ENCODE data around the gene F12. TPM values are rescaled to one million over a fixed set of nuclear protein-coding genes. Genes with fewer than 3 reads are reported as not detected.

F12 gene
- total RNA-seq, 2 donors from 2014 or later: 0.27 to 0.39 TPM

DNA sequence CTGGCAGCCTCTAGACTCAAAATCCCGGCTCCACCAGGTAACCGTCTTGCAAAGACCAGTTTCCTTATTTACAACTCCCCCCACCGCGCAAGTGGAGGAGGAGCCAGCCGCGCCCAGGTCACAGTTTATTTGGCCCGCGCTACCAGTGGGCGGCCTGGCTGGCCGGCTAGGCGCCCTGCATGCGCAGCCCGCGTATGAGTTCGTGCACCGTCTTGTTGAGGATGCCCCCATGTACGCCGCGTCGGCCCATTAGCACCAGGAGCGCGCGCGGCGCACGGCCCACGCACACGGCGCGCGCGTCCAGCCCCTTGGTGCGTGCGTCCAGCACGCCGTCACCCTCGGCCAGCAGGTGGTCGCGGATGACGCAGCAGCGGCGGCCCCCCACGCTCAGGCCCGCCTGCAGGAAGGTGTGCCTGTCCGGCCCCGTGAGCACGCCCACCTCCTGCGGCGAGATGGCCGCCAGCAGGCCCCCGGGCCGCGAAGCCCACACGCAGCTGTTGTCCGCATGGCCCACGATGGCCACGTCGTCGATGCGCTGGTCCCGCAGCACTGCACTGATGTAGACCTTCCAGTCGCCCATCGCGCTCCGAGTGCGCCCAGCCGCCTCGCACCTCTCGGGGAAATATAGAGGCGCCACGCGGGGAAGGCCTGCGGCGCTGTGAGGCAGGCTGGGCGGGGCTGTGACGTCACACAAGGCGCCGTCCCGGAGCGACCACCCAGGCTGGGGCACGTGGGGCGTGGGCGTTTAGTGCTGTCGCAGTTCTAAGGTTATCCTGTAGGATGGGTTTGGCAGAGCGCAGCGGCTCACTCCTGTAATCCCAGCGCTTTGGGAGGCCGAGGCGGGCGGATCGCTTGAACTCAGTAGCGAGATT lies 9.1 kb downstream of the F12 start, which contains the start of gene PFN3:
Gene PFN3 (minus strand): TSS at position 665 of the 872 bp plus-strand sequence. CDS start 85 bp downstream, at position 580.
- ATAC-seq (no peak), DNase-seq (peak; percentile 45)
- intact Hi-C loops (cut with DNase I): loop anchor here in 1 of 2 donors (10.0 kb wide), 1 partner anchor 665 kb away; no protein-coding TSS in a partner anchor

GRCh38 chr5:177397875-177398390 lies 11.4 kb downstream of the F12 start:
- DNase-seq: no peak
- intact Hi-C loops (cut with DNase I): loop anchor here in 1 of 2 donors (10.0 kb wide), 1 partner anchor 667 kb away; no protein-coding TSS in a partner anchor
- ATAC-seq: no peak

DNA sequence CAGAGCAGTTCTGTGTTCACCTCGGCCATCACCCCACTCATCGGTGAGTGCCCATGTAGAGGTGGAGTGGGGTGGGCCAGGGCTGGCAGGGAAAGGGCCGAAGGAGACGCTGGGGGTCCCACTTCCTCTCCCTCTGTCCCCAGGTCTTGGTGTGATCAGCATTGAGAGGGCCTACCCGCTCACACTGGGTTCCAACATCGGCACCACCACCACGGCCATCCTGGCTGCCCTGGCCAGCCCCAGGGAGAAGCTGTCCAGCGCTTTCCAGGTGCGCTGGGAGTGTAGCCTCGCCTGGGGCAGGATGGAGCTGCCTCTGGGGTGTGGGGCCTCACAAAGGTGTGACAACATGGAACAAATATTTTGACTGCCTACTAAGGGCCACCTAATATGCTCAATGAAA lies 12.6 kb downstream of the F12 start:
- intact Hi-C loops (cut with DNase I): loop anchor here in 1 of 2 donors (10.0 kb wide), 1 partner anchor 668 kb away; no protein-coding TSS in a partner anchor
- DNase-seq (no peak), ATAC-seq (no peak)

DNA sequence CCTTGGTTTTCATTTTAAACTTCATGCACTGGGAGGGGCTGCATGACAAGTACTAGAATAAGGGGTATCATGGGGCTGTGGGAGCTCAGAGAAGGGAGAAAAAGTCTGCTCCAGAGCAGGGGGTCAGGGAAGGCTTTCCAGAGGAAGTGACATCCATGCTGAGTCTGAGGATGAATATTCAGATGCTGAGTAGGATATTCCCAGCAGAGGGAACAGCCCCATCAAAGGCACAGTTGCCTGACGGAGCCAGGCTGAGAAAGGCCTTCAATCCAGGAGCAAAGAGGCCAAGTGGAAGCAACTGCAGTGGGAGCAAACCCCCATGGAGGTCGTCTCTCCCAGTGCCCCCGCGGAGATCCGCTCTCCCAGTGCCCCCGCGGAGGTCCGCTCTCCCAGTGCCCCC lies 13.3 kb downstream of the F12 start:
- DNase-seq (no peak), ATAC-seq (no peak)
- intact Hi-C loops (cut with DNase I): loop anchor here in 1 of 2 donors (10.0 kb wide), 1 partner anchor 669 kb away; no protein-coding TSS in a partner anchor

DNA sequence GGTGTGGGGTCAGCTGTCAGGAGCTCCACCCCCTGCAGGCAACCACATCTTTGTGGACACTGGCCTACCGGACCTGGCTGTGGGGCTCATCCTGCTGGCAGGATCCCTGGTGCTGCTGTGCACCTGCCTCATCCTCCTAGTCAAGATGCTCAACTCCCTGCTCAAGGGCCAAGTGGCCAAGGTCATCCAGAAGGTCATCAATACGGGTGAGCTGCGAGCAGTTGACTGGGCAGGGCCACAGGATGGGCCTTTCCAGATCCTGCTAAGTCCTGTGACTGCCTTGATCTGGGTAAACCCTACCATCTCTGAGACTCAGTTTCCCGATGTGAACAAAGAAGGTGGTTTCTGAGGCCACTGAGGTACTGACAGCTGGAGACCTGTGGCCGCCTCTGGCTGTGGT lies 15.4 kb downstream of the F12 start:
- no peak for ATAC-seq
- DNase-seq: no peak
- intact Hi-C loops (cut with DNase I): loop anchor here (5.0 to 10.0 kb wide), 2 partner anchors 58 to 671 kb away; no protein-coding TSS in a partner anchor

DNA sequence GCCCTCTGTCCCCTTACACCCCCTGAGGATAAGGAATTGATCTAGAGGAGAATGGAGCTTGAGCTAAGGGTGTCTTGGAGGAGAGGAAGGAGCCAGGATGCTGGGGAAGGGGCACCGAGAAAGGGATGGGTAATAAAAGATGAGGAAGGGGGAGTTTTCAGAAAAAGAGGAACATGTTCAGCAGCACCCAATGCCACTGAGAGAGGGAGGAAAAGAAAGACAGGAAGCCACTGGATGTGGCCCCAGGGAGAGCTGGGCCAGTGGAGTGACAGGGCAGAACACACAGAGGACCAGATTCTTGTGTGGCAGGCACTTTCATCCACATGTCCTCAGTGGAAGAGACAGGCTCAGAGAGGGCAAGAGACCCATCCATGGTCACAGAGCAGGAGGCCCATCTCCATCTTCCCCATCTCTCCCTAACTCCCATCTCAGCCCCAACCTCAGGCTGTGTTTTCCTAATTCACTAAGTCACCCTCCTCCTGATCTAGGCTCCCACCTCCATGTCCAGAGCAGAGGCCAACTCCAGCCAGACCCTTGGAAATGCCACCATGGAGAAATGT lies 16.1 kb downstream of the F12 start:
- intact Hi-C loops (cut with DNase I): loop anchor here (5.0 to 10.0 kb wide), 2 partner anchors 59 to 672 kb away; no protein-coding TSS in a partner anchor
- DNase-seq (no peak), ATAC-seq (no peak)

DNA sequence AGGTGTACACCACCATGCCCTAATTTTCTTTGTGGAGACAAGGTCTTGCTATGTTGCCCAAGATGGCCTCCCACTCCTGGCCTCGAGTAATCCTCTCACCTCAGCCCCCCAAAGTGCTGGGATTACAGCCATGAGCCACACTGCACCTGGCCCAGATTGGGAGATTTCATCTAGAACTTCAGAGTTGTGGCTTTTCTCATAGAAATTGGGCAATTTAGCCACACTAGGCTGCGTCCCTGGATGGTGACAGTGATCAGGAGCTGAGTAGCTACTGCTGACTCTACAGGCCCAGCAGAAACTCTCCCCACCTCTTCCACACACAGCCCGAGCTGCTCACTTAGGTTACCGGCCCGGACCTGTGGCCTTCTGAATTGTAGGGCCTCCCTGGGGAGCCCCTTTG lies 16.6 kb downstream of the F12 start:
- no peak for ATAC-seq
- DNase-seq: no peak
- intact Hi-C loops (cut with DNase I): loop anchor here (5.0 to 10.0 kb wide), 2 partner anchors 60 to 672 kb away; no protein-coding TSS in a partner anchor

GRCh38 chr5:177390363-177391300 lies 18.7 kb downstream of the F12 start:
- intact Hi-C loops (cut with DNase I): loop anchor here (1.0 to 10.0 kb wide), 4 partner anchors 62 to 674 kb away; no protein-coding TSS in a partner anchor
- ATAC-seq: peak; percentile 85 to 88

GRCh38 chr5:177389241-177390169 lies 19.9 kb downstream of the F12 start:
- no peak for DNase-seq
- ATAC-seq: peak in 1 of 2 donors; percentile 46
- intact Hi-C loops (cut with DNase I): loop anchor here (1.0 to 10.0 kb wide), 5 partner anchors 63 to 675 kb away; no protein-coding TSS in a partner anchor

More at GRCh38 chr5:177390363-177391300, 18.7 kb downstream of the F12 start:
- peak; percentile 78 for DNase-seq

DNA sequence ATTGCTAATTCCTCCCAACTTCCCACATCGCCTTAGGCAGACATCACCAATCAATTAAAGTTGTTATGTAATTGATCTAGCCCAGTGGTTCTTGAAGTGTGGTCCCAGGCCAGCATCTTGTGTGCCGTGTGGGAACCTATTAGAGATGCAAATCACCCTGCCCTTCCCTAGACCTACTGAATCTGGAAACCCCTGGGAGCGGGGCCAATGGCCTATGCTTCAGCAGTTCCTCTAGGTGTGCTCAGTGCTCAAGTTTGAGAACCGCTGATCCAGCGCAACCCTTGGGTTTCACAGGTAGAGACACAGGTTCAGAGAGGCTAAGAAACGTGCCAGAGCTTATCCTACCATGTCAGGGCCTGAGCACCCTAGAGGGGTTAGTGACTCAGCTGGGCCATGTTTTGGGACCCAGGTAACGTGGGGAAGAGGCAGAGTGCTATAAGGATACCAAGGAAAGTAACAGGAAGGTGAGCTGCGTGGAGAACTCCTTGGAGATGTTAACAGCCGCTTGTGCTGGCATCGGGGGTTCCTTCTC lies 20.8 kb downstream of the F12 start:
- DNase-seq: no peak

GRCh38 chr5:177387405-177387804 lies 22.0 kb downstream of the F12 start:
- intact Hi-C loops (cut with DNase I): loop anchor here in 1 of 2 donors (5.0 kb wide), 1 partner anchor 115 kb away; no protein-coding TSS in a partner anchor
- DNase-seq (no peak), ATAC-seq (no peak)

More for the DNA sequence above, 20.8 kb downstream of the F12 start:
- ATAC-seq: no peak
- intact Hi-C loops (cut with DNase I): loop anchor here in 1 of 2 donors (5.0 kb wide), 1 partner anchor 114 kb away; no protein-coding TSS in a partner anchor

- intact Hi-C loops (cut with DNase I): loop anchor here in 1 of 2 donors (5.0 kb wide), 1 partner anchor 116 kb away; no protein-coding TSS in a partner anchor
- DNase-seq (no peak), ATAC-seq (no peak)
These were observed 22.8 kb downstream of the F12 start for GRCh38 chr5:177386542-177386941.

DNA sequence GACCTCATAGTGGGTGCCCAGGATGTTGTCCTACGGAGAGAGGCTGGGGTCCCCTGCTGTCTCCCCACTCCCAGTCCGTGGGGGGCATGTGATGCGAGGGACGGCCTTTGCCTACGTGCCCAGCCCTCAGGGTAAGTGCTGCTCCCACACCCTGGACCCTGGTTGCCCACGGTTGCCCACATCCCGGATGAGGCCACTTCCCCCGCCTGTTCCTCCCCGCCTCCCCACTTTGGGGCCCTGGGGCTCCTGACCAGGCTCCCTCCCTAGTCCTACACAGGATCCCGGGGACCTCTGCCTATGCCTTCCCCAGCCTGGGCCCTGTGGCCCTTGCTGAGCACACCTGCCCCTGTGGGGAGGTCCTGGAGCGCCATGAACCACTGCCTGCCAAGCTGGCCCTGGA lies 23.6 kb downstream of the F12 start:
- no peak for DNase-seq
- intact Hi-C loops (cut with DNase I): loop anchor here in 1 of 2 donors (5.0 kb wide), 1 partner anchor 117 kb away; no protein-coding TSS in a partner anchor
- no peak for ATAC-seq

- DNase-seq (no peak), ATAC-seq (no peak)
- intact Hi-C loops (cut with DNase I): loop anchor here in 1 of 2 donors (5.0 kb wide), 1 partner anchor 67 kb away; no protein-coding TSS in a partner anchor
These were observed 25.2 kb downstream of the F12 start, which contains the start of gene SLC34A1 for GRCh38 chr5:177384134-177384533. Gene SLC34A1, plus strand, starts transcription at chr5:177384434. Its CDS starts 1,308 bp downstream, at chr5:177385742.

- ATAC-seq (no peak), DNase-seq (no peak)
- intact Hi-C loops (cut with DNase I): loop anchor here in 1 of 2 donors (5.0 kb wide), 1 partner anchor 66 kb away; no protein-coding TSS in a partner anchor
These were observed 26.2 kb downstream of the F12 start for GRCh38 chr5:177383181-177383580.

DNA sequence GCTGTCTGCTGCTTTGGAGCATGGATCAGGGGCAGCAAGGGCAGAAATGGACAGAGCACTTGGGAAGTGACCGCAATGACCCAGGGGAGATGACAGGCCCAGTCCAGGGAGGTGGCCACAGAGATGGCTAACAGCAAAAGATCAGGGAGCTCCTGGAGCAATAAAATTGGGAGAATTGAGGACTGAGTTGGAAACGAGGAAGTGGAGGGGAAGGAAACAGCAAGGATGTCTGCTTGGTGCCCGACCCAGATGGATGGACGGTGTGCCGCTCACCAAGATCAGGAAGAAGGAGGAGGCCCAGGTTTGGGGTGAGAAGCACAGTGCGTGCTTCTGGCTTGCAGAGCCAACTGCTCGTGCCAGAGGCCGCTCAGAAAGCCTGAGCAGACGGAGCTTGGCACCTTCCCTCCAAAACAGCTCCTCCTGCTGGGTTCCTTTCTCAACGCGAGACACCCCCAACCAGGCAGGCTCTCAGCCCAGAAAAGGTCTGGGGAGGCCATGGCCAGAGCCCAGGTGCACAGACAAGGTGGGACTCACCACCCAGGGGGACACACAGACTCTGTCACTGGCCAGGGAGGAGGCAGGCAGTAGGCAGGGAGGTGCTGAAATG lies 26.8 kb downstream of the F12 start:
- ATAC-seq (peak; percentile 63 to 78), DNase-seq (no peak)
- intact Hi-C loops (cut with DNase I): loop anchor here in 1 of 2 donors (5.0 kb wide), 1 partner anchor 65 kb away; no protein-coding TSS in a partner anchor

Measured in left cardiac atrium (tissue), 4 donors.